Measurements from ENCODE around the gene EZH2. TPM values are rescaled to one million over a fixed set of nuclear protein-coding genes. Genes with fewer than 3 reads are reported as not detected.

The EZH2 gene
- total RNA-seq, 6 experiments from 2014 or later = 8.9 to 21.5 (median 19.3) TPM

- Mint-ChIP-seq H3K27ac (no peak overlapping the region), H3K4me1 (ENCODE audit: low read depth) (no peaks in the 10 kb centered on the region), H3K36me3 (ENCODE audit: low read depth) (no peaks in the 10 kb centered on the region), H3K9me3 (no peaks in the 10 kb centered on the region), H3K4me3 (no peak overlapping the region), H3K27me3 (ENCODE audit: insufficient read depth) (peaks cover 5% of the 10 kb centered on the region)
- no peak for DNase-seq
- TF ChIP-seq CTCF (IDR thresholded peaks at IDR 0.05) = no peak
Measured at GRCh38 chr7:148925836-148926235, 41.7 kb upstream of the EZH2 start.

- Mint-ChIP-seq H3K36me3 (ENCODE audit: low read depth) (no peaks in the 10 kb centered on the region), H3K27ac (no peak overlapping the region), H3K27me3 (ENCODE audit: insufficient read depth) (peaks cover 5% of the 10 kb centered on the region), H3K4me1 (ENCODE audit: low read depth) (no peaks in the 10 kb centered on the region), H3K4me3 (no peak overlapping the region), H3K9me3 (no peaks in the 10 kb centered on the region)
- DNase-seq = no peak
- no peak for TF ChIP-seq CTCF (IDR thresholded peaks at IDR 0.05)
Measured at GRCh38 chr7:148924011-148924410, 39.9 kb upstream of the EZH2 start.

- H3K36me3 Mint-ChIP-seq (ENCODE audit: low read depth) = no peaks in the 10 kb centered on the region
- H3K27ac Mint-ChIP-seq = no peak overlapping the region
- no peaks in the 10 kb centered on the region for H3K4me1 Mint-ChIP-seq (ENCODE audit: low read depth)
- no peaks in the 10 kb centered on the region for H3K9me3 Mint-ChIP-seq
- H3K27me3 Mint-ChIP-seq (ENCODE audit: insufficient read depth) = peaks cover 5% of the 10 kb centered on the region
- TF ChIP-seq CTCF (IDR thresholded peaks at IDR 0.05) = no peak
- no peak for DNase-seq
- H3K4me3 Mint-ChIP-seq = no peak overlapping the region
Measured at GRCh38 chr7:148921806-148922205, 37.7 kb upstream of the EZH2 start.

GRCh38 chr7:148921189-148921588 lies 37.1 kb upstream of the EZH2 start:
- Mint-ChIP-seq H3K27me3 (ENCODE audit: insufficient read depth) (peaks cover 4% of the 10 kb centered on the region), H3K4me3 (no peak overlapping the region), H3K4me1 (ENCODE audit: low read depth) (peaks cover 4% of the 10 kb centered on the region; the same call in 1 of the 2 replicates), H3K27ac (no peak overlapping the region), H3K36me3 (ENCODE audit: low read depth) (no peaks in the 10 kb centered on the region), H3K9me3 (no peaks in the 10 kb centered on the region)
- DNase-seq = no peak
- TF ChIP-seq CTCF (IDR thresholded peaks at IDR 0.05) = no peak

GRCh38 chr7:148919859-148920258 lies 35.8 kb upstream of the EZH2 start:
- H3K27ac Mint-ChIP-seq = no peak overlapping the region
- H3K36me3 Mint-ChIP-seq (ENCODE audit: low read depth) = no peaks in the 10 kb centered on the region
- H3K9me3 Mint-ChIP-seq = no peaks in the 10 kb centered on the region
- peaks cover 6% of the 10 kb centered on the region; the same call in 1 of the 2 replicates for H3K4me1 Mint-ChIP-seq (ENCODE audit: low read depth)
- TF ChIP-seq CTCF (IDR thresholded peaks at IDR 0.05) = no peak
- peaks cover 1% of the 10 kb centered on the region for H3K27me3 Mint-ChIP-seq (ENCODE audit: insufficient read depth)
- DNase-seq = no peak
- H3K4me3 Mint-ChIP-seq = no peak overlapping the region

GRCh38 chr7:148918058-148918596 lies 34.0 kb upstream of the EZH2 start:
- H3K4me3 Mint-ChIP-seq = no peak overlapping the region

More at GRCh38 chr7:148918058-148918596, 34.0 kb upstream of the EZH2 start:
- H3K36me3 Mint-ChIP-seq (ENCODE audit: low read depth) = no peaks in the 10 kb centered on the region
- peaks cover 23% of the 10 kb centered on the region for H3K4me1 Mint-ChIP-seq (ENCODE audit: low read depth)
- H3K27me3 Mint-ChIP-seq (ENCODE audit: insufficient read depth) = peaks cover 1% of the 10 kb centered on the region
- no peak for TF ChIP-seq CTCF (IDR thresholded peaks at IDR 0.05)
- no peak overlapping the region for H3K27ac Mint-ChIP-seq
- DNase-seq = no peak
- H3K9me3 Mint-ChIP-seq = no peaks in the 10 kb centered on the region

Data from HFFc6 (cell line).